ENCODE results near the gene CDK8. TPM values are rescaled to one million over a fixed set of nuclear protein-coding genes. Genes with fewer than 3 reads are reported as not detected.

CDK8 gene
- total RNA-seq, 1 donor: 17.7 TPM

DNA sequence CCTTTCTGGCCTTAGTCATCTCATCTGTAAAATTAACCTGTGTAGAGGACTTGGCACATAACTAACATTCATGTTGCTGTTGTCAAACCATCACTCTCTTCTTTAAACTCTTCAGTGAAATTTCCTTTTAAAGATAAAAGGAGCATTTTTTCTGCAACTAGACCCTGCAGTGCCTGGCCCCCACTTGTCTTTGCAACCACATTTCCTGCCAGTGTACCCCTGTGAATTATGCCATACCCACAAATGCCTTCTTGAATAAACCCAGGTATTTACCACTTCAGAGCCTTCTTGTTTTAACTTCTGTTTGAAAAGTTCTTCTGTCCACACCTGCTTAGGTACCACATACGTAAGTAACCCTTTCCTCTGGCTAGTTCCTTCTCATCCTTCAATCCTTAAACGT, 118.8 kb downstream of the CDK8 start:
- Histone ChIP-seq H3K27me3 (ENCODE audit: insufficient read depth, low read length) (no peaks in the 10 kb centered on the region), H2AFZ (ENCODE audit: low read length) (no peak overlapping the region), H3K79me2 (ENCODE audit: insufficient read depth, low read length) (no peaks in the 10 kb centered on the region), H3K4me1 (ENCODE audit: insufficient read depth, low read length) (no peaks in the 10 kb centered on the region), H3K27ac (ENCODE audit: low read depth, low read length) (no peak overlapping the region), H4K20me1 (ENCODE audit: insufficient read depth, low read length) (no peaks in the 10 kb centered on the region), H3K9me3 (ENCODE audit: low read depth, low read length) (no peaks in the 10 kb centered on the region), H3K4me3 (ENCODE audit: insufficient read depth, low read length) (no peak overlapping the region), H3K36me3 (ENCODE audit: insufficient read depth, low read length) (no peaks in the 10 kb centered on the region), H3K4me2 (ENCODE audit: insufficient read depth, low read length) (no peak overlapping the region)
- DNase-seq (ENCODE audit: insufficient read length, low spot score, missing footprints): peak; percentile 15
- TF ChIP-seq, protein P1, sequence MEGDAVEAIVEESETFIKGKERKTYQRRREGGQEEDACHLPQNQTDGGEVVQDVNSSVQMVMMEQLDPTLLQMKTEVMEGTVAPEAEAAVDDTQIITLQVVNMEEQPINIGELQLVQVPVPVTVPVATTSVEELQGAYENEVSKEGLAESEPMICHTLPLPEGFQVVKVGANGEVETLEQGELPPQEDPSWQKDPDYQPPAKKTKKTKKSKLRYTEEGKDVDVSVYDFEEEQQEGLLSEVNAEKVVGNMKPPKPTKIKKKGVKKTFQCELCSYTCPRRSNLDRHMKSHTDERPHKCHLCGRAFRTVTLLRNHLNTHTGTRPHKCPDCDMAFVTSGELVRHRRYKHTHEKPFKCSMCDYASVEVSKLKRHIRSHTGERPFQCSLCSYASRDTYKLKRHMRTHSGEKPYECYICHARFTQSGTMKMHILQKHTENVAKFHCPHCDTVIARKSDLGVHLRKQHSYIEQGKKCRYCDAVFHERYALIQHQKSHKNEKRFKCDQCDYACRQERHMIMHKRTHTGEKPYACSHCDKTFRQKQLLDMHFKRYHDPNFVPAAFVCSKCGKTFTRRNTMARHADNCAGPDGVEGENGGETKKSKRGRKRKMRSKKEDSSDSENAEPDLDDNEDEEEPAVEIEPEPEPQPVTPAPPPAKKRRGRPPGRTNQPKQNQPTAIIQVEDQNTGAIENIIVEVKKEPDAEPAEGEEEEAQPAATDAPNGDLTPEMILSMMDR (IDR thresholded peaks at IDR 0.05; ENCODE audit: extremely low read depth, low read depth, low read length): no peak

DNA sequence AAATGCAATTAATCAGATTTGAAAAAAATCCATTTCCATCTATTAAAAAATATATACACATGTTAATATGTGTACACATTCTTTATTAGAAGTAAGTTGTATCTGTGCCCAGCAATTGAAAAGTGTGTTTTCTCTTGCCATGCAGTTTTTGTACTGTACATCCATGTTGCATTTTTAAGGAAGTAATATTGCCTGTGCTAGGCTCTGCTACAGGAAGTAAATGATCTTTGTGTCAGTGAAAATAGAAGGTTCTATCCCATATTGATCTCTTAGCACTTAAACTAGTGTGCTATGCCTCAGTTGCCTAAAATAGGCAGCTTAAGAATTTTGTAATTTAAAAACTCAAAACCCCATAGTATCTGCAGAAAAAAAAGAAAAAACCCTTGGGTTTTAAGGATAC, 122.5 kb downstream of the CDK8 start:
- H3K79me2 ChIP-seq (ENCODE audit: insufficient read depth, low read length): no peaks in the 10 kb centered on the region
- H2AFZ ChIP-seq (ENCODE audit: low read length): no peak overlapping the region
- no peak overlapping the region for H3K4me2 ChIP-seq (ENCODE audit: insufficient read depth, low read length)
- no peaks in the 10 kb centered on the region for H3K9me3 ChIP-seq (ENCODE audit: low read depth, low read length)
- no peak overlapping the region for H3K27ac ChIP-seq (ENCODE audit: low read depth, low read length)
- TF ChIP-seq, protein P1 (IDR thresholded peaks at IDR 0.05; ENCODE audit: extremely low read depth, low read depth, low read length): no peak
- no peaks in the 10 kb centered on the region for H3K36me3 ChIP-seq (ENCODE audit: insufficient read depth, low read length)
- H3K4me3 ChIP-seq (ENCODE audit: insufficient read depth, low read length): no peak overlapping the region
- H3K4me1 ChIP-seq (ENCODE audit: insufficient read depth, low read length): no peaks in the 10 kb centered on the region
- H4K20me1 ChIP-seq (ENCODE audit: insufficient read depth, low read length): no peaks in the 10 kb centered on the region
- H3K27me3 ChIP-seq (ENCODE audit: insufficient read depth, low read length): no peaks in the 10 kb centered on the region
- peak; percentile 79 for DNase-seq (ENCODE audit: insufficient read length, low spot score, missing footprints)

DNA sequence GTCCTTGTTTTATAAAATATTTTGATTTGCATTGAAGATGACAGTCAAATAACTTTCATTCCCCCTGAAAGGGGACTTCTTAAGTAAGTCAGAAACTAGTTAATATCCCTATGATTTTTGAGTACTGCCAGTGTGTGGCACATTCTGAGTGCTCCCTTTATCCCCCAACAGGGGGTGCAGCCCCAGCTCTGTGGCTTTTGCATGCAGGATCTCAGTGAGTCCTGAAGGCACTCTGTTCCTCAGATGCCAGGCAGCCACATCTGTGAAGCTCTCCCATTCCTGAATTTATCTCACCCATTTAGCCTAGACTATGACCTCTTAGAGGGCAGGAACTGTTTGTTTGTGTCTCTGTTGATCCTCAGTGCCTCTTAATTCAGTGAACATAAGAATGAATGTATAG, 123.1 kb downstream of the CDK8 start:
- TF ChIP-seq, protein P1 (IDR thresholded peaks at IDR 0.05; ENCODE audit: extremely low read depth, low read depth, low read length): peak; percentile 54
- no peak overlapping the region for H2AFZ ChIP-seq (ENCODE audit: low read length)
- DNase-seq (ENCODE audit: insufficient read length, low spot score, missing footprints): no peak

DNA sequence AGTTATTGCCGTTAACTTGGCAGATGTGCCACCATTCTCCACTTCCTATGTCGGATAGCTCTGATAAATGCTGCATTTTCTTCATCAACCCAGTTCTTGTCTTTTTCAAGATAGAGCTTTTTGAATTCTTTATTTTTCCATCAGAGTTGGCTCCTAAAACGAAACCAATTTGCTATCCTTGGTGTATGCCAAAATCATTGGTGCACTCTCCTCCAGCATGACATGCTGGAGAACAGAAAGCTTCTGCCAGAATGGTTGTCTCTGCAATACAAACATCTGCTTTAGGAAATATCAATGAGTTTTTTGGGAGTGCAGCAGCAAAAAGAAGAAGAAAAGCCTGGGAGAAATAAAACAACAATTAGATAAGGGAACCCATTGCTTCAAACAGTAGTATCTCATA, 124.2 kb downstream of the CDK8 start:
- no peaks in the 10 kb centered on the region for H3K27me3 ChIP-seq (ENCODE audit: insufficient read depth, low read length)
- H3K79me2 ChIP-seq (ENCODE audit: insufficient read depth, low read length): no peaks in the 10 kb centered on the region
- H3K4me3 ChIP-seq (ENCODE audit: insufficient read depth, low read length): no peak overlapping the region
- no peaks in the 10 kb centered on the region for H3K4me1 ChIP-seq (ENCODE audit: insufficient read depth, low read length)
- H3K27ac ChIP-seq (ENCODE audit: low read depth, low read length): no peak overlapping the region
- no peaks in the 10 kb centered on the region for H4K20me1 ChIP-seq (ENCODE audit: insufficient read depth, low read length)
- H3K36me3 ChIP-seq (ENCODE audit: insufficient read depth, low read length): no peaks in the 10 kb centered on the region
- TF ChIP-seq, protein P1 (IDR thresholded peaks at IDR 0.05; ENCODE audit: extremely low read depth, low read depth, low read length): no peak
- H3K9me3 ChIP-seq (ENCODE audit: low read depth, low read length): no peaks in the 10 kb centered on the region
- no peak overlapping the region for H3K4me2 ChIP-seq (ENCODE audit: insufficient read depth, low read length)
- DNase-seq (ENCODE audit: insufficient read length, low spot score, missing footprints): no peak
- no peak overlapping the region for H2AFZ ChIP-seq (ENCODE audit: low read length)

More for the DNA sequence above, 123.1 kb downstream of the CDK8 start:
- Histone ChIP-seq H3K9me3 (ENCODE audit: low read depth, low read length) (no peaks in the 10 kb centered on the region), H3K27ac (ENCODE audit: low read depth, low read length) (no peak overlapping the region), H3K4me3 (ENCODE audit: insufficient read depth, low read length) (no peak overlapping the region), H4K20me1 (ENCODE audit: insufficient read depth, low read length) (no peaks in the 10 kb centered on the region), H3K79me2 (ENCODE audit: insufficient read depth, low read length) (no peaks in the 10 kb centered on the region), H3K4me1 (ENCODE audit: insufficient read depth, low read length) (no peaks in the 10 kb centered on the region), H3K27me3 (ENCODE audit: insufficient read depth, low read length) (no peaks in the 10 kb centered on the region), H3K36me3 (ENCODE audit: insufficient read depth, low read length) (no peaks in the 10 kb centered on the region), H3K4me2 (ENCODE audit: insufficient read depth, low read length) (no peak overlapping the region)

Data from osteoblast (primary cell).